SKM-1 treated with dmso at 0.1 percent for 144 hours (cell line): Measurements from ENCODE around the gene CORO2A.

Experiments used
- DNase-seq: peaks from one replicate; lab custom pipeline; 2025; ENCODE audit not compliant: unreplicated experiment; lab: John Stamatoyannopoulos, UW

CORO2A gene, protein sequence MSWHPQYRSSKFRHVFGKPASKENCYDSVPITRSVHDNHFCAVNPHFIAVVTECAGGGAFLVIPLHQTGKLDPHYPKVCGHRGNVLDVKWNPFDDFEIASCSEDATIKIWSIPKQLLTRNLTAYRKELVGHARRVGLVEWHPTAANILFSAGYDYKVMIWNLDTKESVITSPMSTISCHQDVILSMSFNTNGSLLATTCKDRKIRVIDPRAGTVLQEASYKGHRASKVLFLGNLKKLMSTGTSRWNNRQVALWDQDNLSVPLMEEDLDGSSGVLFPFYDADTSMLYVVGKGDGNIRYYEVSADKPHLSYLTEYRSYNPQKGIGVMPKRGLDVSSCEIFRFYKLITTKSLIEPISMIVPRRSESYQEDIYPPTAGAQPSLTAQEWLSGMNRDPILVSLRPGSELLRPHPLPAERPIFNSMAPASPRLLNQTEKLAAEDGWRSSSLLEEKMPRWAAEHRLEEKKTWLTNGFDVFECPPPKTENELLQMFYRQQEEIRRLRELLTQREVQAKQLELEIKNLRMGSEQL

DNA sequence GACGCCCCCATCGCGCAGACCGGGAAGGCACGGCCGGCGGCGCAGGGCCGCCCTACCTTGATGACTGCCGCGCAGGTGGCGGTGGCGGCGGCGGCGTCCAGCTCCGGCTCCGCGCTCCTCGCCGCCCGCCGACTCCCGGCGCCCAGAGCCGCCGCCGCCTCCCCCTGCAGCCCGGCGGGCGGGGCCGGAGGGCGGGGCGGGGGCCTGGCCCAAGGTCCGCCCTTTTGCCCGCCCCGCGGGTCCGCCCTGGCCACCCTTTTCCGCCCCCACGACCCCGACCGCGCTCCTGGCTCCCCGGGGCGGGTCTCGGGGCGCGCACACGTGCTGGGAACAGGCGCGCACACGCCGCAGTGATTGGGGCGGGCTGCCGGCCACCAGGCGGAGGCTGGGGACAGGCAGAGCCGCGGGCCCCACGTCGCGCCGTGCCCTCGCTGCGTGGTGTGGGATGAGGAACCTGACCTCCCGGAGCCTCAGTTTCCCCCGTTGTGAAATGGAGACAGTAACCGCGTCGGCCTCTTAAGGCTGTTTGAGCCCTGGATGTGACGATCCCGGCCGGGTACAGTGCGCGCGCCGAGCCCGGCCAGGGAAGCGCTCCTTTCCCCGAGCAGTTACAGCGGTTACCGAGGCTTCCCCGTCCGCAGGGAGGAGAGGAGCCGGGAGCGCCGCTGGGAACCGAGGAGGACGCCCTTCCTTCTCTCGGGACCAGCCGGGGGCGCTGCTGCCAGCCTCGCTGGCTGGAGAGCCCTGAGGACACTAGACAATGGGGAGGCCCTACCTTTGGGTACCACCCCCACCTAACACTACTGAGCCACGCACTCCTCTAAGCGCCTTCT, at the start of gene CORO2A:
TSS of gene CORO2A (minus strand) at position 135 of the 833 bp plus-strand sequence. CDS start 34,977 bp downstream, outside the sequence.
- peak; percentile 26 for DNase-seq

DNA sequence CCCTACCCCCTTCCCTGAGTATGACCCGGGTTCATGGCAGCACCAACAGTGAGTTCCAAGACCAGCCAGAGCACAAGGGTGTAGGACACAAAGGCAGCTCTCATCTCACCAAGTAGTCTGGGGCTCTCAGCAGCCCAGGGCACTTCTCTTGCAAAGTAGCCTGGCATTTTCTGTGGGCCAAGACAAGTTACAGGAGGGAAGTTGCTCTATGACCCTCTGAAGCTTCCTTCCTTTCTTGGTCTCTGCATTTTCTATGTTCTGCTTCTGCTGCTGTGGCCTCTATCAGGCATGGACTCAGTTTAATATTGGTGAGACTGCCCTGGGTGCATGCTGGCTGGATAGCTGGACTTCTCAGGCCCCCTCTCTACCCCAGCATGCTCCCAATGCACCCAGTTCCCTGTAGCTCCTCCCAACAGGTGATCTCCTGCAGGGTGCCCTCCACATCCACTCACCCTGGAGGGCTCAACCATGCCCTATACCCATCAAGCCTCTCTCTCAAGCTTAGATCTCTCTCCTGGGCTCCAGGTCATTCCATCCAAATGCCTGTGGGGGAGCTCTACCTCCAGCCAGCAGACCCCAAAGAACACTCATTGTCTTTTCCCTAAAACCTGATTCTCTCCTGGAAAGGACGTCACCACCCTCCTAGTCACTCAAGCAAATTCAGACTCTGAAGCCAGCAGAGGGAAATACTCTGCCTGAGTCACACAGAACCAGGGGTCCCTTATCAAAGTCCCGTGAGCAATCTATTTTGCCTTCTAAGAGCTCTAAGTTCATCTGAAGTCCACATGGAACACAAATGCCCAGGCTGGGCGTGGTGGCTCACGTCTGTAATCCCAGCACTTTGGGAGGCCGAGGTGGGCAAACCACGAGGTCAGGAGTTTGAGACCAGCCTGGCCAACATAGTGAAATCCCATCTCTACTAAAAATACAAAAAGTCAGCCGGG, 49.2 kb upstream of the CORO2A start:
- DNase-seq = no peak

DNA sequence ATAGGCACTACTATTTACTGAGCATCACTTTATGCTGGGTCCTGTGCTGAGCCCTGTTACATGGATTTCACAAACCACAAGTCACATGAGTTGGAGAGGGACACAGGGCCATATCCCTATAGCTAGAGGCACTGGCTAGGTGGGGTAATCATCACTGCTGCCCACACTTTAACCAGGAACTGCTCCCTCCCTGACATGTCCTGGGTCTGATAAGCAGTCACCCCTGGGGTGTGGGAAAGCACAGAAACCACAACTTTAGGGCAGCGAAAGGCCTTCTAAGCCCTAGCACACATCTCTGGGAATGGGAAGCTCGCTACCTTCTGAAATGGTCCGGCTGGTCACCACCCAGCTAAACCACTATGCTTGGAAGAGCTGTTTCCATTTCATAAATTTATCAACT, 48.0 kb upstream of the CORO2A start:
- no peak for DNase-seq

DNA sequence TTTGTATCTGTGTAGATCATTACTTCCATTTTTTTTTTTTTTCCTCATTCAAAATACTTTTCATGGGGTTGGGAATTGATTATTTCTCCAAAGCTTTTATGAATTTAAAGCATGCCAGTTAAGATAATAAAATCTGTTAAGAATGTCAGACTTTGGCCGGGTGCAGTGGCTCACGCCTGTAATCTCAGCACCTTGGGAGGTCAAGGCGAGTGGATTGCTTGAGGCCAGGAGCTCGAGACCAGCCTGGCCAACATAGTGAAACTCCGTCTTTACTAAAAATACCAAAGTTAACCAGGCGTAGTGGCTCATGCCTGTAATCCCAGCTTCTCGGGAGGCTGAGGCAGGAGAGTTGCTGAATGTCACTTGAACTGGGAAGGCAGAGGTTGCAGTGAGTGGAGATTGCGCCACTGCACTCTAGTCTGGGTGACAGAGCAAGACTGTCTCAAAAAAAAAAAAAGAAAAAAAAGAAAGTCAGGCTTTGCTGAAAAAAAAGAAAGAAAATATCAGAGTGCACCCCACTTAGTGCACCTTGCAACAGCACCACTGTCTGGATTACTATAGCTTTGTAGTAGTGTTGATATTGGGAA, 44.6 kb upstream of the CORO2A start:
- no peak for DNase-seq

DNA sequence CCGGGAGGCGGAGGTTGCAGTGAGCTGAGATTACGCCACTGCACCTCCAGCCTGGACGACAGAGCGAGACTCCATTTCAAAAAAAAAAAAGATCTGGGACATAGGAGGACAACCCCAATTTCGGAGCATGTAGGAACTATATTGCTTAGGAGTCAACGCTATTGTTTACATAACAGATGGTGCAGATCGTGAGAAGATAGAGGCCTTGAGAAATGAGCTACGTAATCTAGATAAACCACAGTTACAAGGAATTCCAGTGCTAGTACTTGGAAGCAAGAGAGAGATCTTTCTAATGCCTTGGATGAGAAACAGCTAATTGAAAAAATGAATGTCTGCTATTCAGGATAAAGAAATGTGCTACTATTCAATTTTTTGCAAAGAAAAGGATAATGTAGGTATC, 42.7 kb upstream of the CORO2A start:
- DNase-seq = no peak

DNA sequence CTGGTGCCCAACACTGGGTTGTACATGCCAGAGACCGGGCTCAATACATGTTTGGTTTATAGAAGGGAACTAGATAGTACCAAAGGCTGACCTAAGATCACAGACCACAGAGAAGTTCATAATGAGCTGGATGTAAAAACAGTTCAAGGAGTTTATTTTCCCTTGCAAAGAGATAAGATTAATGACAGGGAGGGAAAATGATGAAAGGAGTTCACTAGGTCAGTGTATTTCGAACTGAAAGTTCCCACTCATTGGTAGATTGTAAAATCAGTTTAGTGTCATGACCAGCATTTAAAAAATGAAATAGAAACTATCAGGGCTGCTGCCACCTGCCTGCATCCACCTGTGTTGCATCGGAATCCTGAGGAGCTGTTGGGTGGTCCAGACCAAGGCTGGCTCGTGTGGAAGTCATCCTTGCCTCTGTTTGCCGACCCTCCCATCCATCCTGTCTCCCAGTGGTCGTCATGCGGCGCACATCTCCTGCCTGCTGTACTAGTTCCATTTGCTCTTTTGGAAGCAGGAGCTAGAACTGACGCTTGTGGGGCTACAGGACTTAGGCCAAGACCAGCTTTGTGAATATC, 41.9 kb upstream of the CORO2A start:
- DNase-seq = no peak

DNA sequence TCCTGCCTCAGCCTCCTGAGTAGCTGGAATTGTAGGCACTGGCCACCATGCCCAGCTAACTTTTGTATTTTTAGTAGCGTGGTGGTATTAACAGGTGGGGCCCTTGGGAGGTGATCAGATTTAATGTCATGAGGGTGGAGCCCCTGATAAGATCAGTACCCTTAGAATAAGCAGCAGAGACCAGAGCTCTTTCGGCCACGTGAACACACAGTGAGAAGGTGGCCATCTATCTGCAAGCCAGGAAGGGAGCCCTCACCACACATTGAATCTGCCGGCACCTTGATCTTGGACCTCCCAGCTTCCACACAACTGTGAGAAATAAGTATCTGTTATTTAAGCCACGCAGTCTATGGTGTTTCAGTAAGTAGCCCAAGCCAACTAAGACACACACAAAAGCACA, 40.5 kb upstream of the CORO2A start:
- no peak for DNase-seq

DNA sequence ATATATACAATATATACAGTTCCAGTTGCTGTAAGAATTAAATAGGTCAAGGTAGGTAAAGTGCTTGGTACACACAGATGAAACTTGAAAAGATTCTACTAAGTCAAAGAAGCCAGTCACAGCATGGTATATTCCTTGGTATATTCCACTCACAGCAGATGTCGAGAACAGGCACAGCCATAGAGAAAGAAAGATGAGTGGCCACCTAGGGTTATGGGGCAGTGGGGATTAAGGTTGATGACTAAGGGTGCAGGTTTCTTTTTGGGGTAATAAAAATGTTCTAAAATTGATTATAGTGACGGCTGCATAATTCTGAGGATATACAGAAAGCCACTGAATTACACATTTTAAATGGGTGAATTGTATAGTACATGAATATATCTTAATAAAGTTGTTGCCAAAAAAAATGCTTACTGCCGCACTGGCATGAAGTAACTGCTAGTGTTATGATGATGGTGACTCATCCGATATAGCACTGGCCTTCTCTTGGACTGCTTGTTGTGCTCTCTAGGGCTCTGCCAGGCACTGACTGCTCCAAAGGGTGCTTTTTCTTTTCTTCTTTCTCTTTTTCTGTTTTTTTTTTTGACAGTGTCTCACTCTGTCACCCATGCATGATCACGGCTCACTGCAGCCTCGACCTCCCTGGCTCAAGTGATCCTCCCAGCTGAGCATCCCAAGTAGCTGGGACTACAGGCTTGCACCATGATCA, 39.5 kb upstream of the CORO2A start:
- DNase-seq = no peak

DNA sequence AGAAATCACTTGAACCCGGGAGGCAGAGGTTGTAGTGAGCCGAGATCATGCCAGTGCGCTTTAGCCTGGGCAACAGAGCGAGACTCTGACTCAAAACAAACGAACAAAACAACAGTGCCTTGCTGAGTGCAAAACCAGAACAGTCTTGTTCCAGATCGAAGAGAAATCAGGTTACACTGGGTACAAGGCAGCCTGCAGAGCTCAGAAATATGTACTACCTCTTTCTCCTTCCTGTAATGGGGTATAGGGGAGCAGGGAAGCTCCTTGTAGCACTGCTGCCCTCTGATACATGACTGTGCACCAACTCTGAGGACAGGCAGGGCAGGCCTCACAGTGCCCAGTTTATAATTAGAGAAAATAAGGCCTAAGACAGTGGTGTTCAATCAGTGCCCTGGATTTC, 38.4 kb upstream of the CORO2A start:
- DNase-seq = no peak

DNA sequence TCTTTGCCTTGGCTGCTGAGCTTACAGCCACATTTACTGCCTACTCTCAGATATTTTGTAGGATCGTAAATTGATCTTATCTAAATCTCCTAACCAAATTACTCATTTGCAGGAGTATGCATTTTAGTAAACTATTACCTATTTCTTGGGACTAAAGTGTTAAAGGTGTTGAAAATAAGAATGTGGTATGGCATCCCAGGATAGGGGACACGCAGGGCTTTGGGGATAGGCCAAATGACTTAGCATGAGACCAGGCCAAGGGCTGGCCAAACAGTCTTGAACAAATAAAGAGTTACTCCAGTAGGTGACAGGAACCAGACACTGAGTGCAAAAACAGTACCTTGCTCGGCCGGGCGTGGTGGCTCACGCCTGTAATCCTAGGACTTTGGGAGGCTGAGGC, 37.9 kb upstream of the CORO2A start:
- no peak for DNase-seq

DNA sequence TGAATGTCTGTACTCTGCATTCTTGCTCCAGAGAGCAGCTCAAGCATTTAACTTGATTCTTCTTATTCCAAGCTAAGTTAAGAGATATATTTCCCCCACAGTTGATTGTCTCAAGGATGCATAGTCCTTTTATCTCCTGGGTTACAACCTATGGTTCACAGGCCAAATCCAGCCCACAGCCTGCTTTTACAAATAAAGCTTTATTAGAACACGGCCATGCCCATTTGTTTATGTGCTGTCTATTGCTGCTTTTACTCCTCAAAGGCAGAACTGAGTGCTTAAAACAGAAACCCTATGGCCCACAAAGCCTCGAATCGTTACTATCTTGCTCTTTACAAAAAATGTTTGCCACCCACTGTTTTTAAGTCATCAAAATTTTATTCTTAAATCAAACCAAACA, 37.2 kb upstream of the CORO2A start:
- DNase-seq = no peak

DNA sequence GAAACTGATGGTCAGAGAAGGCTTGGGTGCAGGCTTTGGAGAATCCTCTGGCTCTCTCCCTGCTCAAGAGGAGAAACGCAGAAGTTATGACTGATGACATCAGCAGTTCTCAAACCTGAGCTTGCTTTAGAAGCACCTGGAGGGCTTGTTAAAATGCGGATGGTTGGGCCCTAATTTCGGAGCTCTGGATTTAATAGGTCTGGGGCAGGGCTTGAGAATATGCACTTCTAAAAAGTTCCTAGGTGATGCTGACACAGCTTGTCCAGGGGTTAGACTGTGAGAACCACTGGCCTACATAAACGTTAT, 36.6 kb upstream of the CORO2A start:
- DNase-seq = no peak

DNA sequence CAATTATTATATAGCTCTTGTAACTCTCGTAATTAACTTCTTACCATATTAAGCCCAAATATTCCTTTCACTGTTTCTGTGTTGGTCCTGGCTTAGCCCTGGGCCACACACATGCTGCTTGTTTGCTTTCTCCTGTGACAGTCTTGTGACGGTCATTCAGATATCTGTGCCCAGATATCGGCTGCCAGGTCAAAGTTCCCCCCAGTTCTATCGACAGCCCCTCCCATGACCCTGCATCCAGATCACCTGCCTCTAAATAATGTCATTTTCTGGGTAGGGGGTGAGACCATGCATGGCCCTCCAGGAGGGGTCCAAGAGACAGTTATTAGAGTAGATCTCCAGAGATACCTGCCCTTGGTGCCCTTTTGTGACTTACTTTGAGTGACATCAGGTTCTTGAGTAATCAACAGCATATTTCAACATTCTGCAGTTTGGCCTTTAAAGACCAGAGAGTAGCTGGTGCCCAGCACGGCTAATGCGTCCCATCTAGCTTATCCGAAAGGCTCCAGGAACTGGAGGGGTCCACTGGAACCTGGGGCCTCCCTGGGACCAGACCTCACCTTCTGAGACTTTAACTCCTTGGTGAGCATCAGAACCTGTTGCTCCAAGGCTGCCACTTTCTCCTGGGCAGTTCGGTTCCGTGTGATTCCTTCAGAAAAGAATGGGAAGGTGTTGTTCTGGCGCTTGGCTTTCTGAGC, 36.1 kb upstream of the CORO2A start:
- no peak for DNase-seq

DNA sequence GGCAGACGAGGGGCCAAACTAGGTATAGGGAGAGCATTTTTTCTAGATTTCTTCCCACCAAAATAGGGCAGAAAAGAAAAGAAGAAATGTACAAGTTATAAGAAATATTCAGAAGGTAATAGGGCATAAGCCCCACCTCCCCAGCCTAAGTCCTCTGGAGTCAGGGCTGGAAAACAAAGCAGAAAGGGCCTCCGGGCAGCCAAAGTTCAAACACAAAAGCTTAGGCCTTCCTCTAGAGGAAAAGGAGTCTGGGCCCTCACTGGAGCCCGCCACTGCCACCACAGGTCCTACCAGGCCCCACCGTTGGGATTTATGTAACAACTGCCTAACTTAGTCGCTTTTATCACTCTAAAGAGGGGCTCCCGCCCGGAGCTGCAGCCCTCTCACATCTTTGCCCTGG, 35.4 kb upstream of the CORO2A start:
- DNase-seq = no peak

DNA sequence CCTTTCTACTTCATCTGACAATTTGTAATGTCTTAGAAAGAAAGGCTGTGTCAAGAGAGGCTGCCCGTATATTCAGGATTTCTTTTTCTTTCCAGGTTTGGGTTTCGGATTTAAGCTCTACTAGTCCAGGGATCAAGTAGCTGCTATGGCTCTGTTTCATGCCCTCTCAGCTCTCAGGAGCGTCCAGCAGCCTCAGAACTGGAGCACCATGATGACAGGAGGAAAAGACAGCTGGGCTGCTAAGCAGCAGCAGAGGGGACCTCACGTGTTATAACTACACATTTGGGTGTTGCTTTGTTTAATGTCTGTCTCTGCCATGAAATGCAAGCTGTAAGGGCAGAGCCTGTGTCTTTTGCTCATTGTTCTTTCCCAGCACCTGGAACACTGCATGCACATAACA, 34.5 kb upstream of the CORO2A start:
- no peak for DNase-seq

DNA sequence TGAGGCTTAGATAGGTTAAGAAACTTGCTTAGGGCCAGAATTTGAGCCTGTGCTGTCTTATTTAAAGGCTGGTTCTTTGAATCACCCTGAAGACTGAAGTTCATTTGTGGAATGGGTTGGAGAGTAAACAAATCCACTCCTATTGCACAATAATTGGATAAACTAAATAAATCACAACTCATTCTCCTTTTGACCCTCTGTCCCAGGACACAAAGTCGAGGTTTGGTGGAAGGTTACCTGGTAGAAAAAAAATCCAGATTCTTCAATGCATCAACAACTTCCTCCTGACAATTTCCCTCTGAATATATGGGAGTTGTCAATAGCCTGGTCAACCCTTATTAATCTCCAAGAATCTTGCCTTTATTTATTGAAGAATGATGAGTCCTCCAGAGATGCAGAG, 34.1 kb upstream of the CORO2A start:
- DNase-seq = no peak

DNA sequence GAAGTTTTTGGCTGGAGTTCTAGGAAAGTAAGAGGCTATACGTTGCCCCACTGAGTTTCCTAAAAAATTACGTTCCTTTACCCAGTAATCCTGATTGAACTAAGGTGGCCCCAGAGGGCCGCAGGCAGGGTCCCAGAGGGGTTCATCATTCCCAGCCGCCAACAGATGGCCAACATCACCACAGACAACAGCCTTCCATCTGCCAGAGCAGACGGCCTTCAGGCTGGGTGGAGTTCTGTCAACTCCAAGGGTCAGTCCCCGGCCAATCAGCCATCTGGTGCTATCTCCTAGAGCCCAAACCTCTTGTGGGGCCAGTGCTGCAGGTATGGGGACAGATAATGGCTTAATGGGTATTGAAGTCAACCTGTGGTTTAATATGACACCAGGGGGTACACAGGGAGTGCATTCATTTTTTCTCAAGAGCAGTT, 32.6 kb upstream of the CORO2A start:
- DNase-seq = no peak

DNA sequence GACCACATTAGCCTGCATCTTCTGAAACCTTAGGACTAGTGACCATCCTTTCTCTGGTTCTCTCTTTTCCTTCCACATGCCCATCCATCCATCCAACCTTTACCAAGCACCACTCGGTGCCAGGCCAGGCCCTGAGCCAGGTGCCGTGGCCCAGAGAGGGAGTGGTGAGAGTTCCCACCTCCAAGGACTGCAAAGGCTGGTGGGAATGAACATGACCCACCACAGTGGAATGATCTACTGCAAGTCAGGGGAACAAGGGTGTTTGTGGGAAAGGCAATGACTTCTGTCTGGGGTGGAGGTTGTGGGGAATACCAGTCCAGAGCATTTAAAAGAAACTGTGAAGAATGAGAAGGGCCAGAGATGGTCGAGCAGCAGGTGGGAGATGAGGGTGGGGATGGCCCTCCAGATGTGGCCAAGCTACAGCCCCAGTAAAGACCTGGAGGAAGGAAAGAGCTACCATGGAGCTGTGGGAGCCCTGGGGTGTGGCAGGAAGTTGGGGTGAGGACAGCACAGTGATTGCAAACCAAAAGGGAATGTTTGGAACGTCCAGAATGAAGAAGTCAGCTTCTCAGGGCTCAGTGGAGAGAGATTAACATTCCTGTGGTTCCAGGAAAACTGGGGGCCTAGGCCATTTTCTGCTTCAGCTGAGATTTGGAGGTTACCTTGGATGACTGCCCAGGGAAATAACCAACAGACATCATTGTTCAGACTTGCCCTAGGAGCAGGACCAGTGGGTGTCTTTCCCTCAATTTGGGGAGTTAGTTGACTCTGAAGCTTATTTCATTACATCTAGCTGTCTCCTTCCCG, 30.7 kb upstream of the CORO2A start:
- DNase-seq = no peak
